Neural cell (in vitro differentiated cells): Measurements from ENCODE around the gene ITM2C.

Source experiments
- EZH2 ChIP-seq: fragments of 200-600, 300-800 bp; shearing (Covaris generic), sonication (generic); IDR thresholded peaks from 2 replicates; pipeline ENCODE4 v1.6.1; 2014; ENCODE audit warnings: antibody characterized with exemption, low read length, borderline replicate concordance, mild to moderate bottlenecking; ENCODE audit not compliant: insufficient read depth, poor library complexity, severe bottlenecking
- POLR2AphosphoS5 ChIP-seq: IDR thresholded peaks from 2 replicates; pipeline ENCODE4 v1.6.1; 2012
- RAD21 ChIP-seq: fragments of 450-650 bp; conservative IDR thresholded peaks from 2 replicates; pipeline ENCODE4 v1.6.1; 2014; ENCODE audit warnings: antibody characterized with exemption, mild to moderate bottlenecking, moderate library complexity
- SMC3 ChIP-seq: fragments of 450-650 bp; conservative IDR thresholded peaks from 2 replicates; pipeline ENCODE4 v1.6.1; 2014; ENCODE audit warnings: antibody characterized with exemption, mild to moderate bottlenecking, moderate library complexity; ENCODE audit not compliant: poor library complexity
- TAF1 ChIP-seq: IDR thresholded peaks from 2 replicates; pipeline ENCODE4 v1.6.1; 2012; ENCODE audit warnings: low read depth
- TF ChIP-seq, protein P1 (sequence below): fragments of 450-650 bp; IDR thresholded peaks from 2 replicates; pipeline ENCODE4 v1.5.1; 2014; ENCODE audit warnings: antibody characterized with exemption, mild to moderate bottlenecking, moderate library complexity; ENCODE audit not compliant: poor library complexity, severe bottlenecking

DNA sequence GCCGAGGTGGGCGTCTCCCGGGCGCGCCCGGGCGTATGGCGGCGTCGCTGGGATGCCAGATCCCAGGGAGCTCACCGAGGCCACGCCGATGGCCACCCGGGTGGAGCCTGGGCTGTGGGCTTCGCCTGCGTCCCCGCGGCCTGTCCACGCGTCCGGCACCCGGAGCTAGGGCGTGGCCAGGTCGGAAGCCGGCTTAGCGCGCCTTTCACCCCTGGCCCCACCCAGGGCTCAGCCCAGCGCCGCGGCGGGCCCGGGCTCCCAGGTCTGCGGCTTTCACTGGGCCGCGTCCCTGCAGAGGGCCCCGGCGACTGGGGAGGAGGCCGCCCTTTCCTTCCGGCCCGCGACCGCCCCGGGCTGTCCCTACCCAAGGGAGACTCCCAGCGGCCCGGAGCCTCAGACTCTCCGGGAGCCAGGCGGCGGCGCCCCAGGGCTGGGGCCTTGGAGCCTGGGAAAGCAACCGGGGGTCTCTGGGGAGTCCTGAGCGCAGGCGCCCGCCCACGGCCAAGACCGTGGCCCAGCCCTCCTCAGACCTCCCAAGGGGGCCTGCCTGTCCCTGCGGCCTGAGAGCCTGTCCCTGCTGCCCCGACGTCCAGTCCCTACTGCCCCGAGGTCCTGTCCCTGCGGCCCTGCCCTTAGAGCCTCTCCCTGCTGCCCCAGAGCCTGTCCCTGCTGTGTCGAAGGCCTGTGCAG is 36.3 kb upstream of the ITM2C start:
- TF ChIP-seq, protein P1, sequence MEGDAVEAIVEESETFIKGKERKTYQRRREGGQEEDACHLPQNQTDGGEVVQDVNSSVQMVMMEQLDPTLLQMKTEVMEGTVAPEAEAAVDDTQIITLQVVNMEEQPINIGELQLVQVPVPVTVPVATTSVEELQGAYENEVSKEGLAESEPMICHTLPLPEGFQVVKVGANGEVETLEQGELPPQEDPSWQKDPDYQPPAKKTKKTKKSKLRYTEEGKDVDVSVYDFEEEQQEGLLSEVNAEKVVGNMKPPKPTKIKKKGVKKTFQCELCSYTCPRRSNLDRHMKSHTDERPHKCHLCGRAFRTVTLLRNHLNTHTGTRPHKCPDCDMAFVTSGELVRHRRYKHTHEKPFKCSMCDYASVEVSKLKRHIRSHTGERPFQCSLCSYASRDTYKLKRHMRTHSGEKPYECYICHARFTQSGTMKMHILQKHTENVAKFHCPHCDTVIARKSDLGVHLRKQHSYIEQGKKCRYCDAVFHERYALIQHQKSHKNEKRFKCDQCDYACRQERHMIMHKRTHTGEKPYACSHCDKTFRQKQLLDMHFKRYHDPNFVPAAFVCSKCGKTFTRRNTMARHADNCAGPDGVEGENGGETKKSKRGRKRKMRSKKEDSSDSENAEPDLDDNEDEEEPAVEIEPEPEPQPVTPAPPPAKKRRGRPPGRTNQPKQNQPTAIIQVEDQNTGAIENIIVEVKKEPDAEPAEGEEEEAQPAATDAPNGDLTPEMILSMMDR: no peak
- TF ChIP-seq EZH2 (no peak), SMC3 (no peak), POLR2AphosphoS5 (no peak), RAD21 (no peak), TAF1 (no peak)
